ENCODE results near the gene ATXN1. TPM values are rescaled to one million over a fixed set of nuclear protein-coding genes. Genes with fewer than 3 reads are reported as not detected.
A peak's percentile ranks its signal among the peaks of the same experiment; 100 is the strongest.

ATXN1 gene
- polyA plus RNA-seq, 1 donor (not counting 4 experiments of a cell fraction or from before 2014, with no cell fraction given): 9.7 TPM

DNA sequence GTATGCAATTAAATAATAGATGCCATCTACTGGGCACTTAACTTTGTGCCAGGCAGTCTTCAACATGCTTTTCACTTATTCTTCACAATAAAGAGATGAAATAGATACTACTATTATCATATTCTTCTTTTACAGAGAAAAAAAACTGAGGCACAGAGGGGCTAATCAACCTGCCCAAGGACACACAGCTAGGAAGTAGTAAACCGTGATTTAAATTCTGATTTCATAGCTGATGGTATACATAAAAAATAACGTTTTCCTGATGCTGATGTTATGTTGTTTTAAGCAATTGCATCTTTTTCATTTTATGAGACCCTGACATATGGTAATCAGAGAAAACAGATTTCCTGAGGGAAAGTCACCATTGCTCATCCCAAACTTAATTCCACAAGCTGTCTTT lies 45.1 kb upstream of the ATXN1 start:
- Histone ChIP-seq H3K27me3 (ENCODE audit: control insufficient read depth, extremely low read depth, insufficient read depth, low read length) (no peaks in the 10 kb centered on the region), H3K9me1 (ENCODE audit: control insufficient read depth, extremely low read depth, insufficient read depth, low read length) (no peaks in the 10 kb centered on the region), H3K4me3 (ENCODE audit: control insufficient read depth in 2 of 3, extremely low read depth in 1 of 3, insufficient read depth in 2 of 3, low read depth in 1 of 3, low read length in 3 of 3) (no peak overlapping the region), H3K79me2 (ENCODE audit: control insufficient read depth, insufficient read depth, low read length) (no peaks in the 10 kb centered on the region), H3K9me3 (ENCODE audit: control insufficient read depth, low read depth, low read length) (no peaks in the 10 kb centered on the region), H3K4me2 (ENCODE audit: control insufficient read depth, extremely low read depth, insufficient read depth, low read depth, low read length) (no peak overlapping the region), H3K4me1 (ENCODE audit: control insufficient read depth, extremely low read depth, insufficient read depth, low read length) (peaks cover 14% of the 10 kb centered on the region), H3K27ac (ENCODE audit: control insufficient read depth, insufficient read depth, low read length) (no peak overlapping the region), H4K20me1 (ENCODE audit: control insufficient read depth, extremely low read depth, insufficient read depth, low read length) (no peaks in the 10 kb centered on the region), H2AFZ (ENCODE audit: control insufficient read depth, low read length) (no peak overlapping the region), H3K9ac (ENCODE audit: control insufficient read depth, extremely low read depth, insufficient read depth, low read length) (no peak overlapping the region), H3K36me3 (ENCODE audit: control insufficient read depth in 2 of 2, extremely low read depth in 1 of 2, insufficient read depth in 2 of 2, low read length in 2 of 2) (no peaks in the 10 kb centered on the region)
- FAIRE-seq (peak; percentile 51), DNase-seq (ENCODE audit: low read depth, low spot score) (no peak)
- dilution Hi-C loops (cut with MboI; ENCODE audit: extremely low pct_ligation_motif_present, low sequenced_read_pairs): no loop called here
- TF ChIP-seq EZH2 (IDR thresholded peaks at IDR 0.05; ENCODE audit: low read length): no peak
- TF ChIP-seq CTCF (optimal IDR thresholded peaks at IDR 0.05 in 1 of 3, IDR thresholded peaks at IDR 0.05 in 1 of 3, conservative IDR thresholded peaks at IDR 0.05 in 1 of 3; ENCODE audit: extremely low read depth in 1 of 3, insufficient read depth in 2 of 3, low read length in 3 of 3): no peak

- Histone ChIP-seq H3K36me3 (ENCODE audit: control insufficient read depth in 2 of 2, extremely low read depth in 1 of 2, insufficient read depth in 2 of 2, low read length in 2 of 2) (no peaks in the 10 kb centered on the region), H3K9me3 (ENCODE audit: control insufficient read depth, low read depth, low read length) (no peaks in the 10 kb centered on the region), H3K4me1 (ENCODE audit: control insufficient read depth, extremely low read depth, insufficient read depth, low read length) (peaks cover 14% of the 10 kb centered on the region), H3K9me1 (ENCODE audit: control insufficient read depth, extremely low read depth, insufficient read depth, low read length) (no peaks in the 10 kb centered on the region), H3K27me3 (ENCODE audit: control insufficient read depth, extremely low read depth, insufficient read depth, low read length) (no peaks in the 10 kb centered on the region), H2AFZ (ENCODE audit: control insufficient read depth, low read length) (no peak overlapping the region), H3K9ac (ENCODE audit: control insufficient read depth, extremely low read depth, insufficient read depth, low read length) (no peak overlapping the region), H3K4me2 (ENCODE audit: control insufficient read depth, extremely low read depth, insufficient read depth, low read depth, low read length) (no peak overlapping the region), H3K79me2 (ENCODE audit: control insufficient read depth, insufficient read depth, low read length) (no peaks in the 10 kb centered on the region), H3K27ac (ENCODE audit: control insufficient read depth, insufficient read depth, low read length) (no peak overlapping the region), H4K20me1 (ENCODE audit: control insufficient read depth, extremely low read depth, insufficient read depth, low read length) (no peaks in the 10 kb centered on the region), H3K4me3 (ENCODE audit: control insufficient read depth in 2 of 3, extremely low read depth in 1 of 3, insufficient read depth in 2 of 3, low read depth in 1 of 3, low read length in 3 of 3) (no peak overlapping the region)
- FAIRE-seq: no peak
- dilution Hi-C loops (cut with MboI; ENCODE audit: extremely low pct_ligation_motif_present, low sequenced_read_pairs): no loop called here
- DNase-seq (ENCODE audit: low read depth, low spot score): peak; percentile 13
- TF ChIP-seq CTCF (optimal IDR thresholded peaks at IDR 0.05 in 1 of 3, IDR thresholded peaks at IDR 0.05 in 1 of 3, conservative IDR thresholded peaks at IDR 0.05 in 1 of 3; ENCODE audit: extremely low read depth in 1 of 3, insufficient read depth in 2 of 3, low read length in 3 of 3): no peak
- no peak for TF ChIP-seq EZH2 (IDR thresholded peaks at IDR 0.05; ENCODE audit: low read length)
These were observed 44.1 kb upstream of the ATXN1 start for GRCh38 chr6:16805243-16805950.

Measured in keratinocyte (primary cell).